HUES48 (cell line): ENCODE data around the gene PARD3.
A peak's percentile ranks its signal among the peaks of the same experiment; 100 is the strongest.

Experiments
- H3K27ac ChIP-seq: one replicate; pipeline ENCODE4 v1.7.0; 2013; ENCODE audit warnings: low read depth, low read length, inconsistent platforms
- H3K27me3 ChIP-seq: 2 replicates; pipeline ENCODE4 v1.6.1; 2013; ENCODE audit warnings: mild to moderate bottlenecking, low read length; ENCODE audit not compliant: control insufficient read depth, insufficient read depth
- H3K36me3 ChIP-seq: 2 replicates; pipeline ENCODE4 v1.6.1; 2013; ENCODE audit warnings: low read length; ENCODE audit not compliant: control insufficient read depth, insufficient read depth
- H3K4me1 ChIP-seq: 2 replicates; pipeline ENCODE4 v1.6.1; 2013; ENCODE audit warnings: mild to moderate bottlenecking, low read length; ENCODE audit not compliant: control insufficient read depth, insufficient read depth
- H3K4me3 ChIP-seq: 2 replicates; pipeline ENCODE4 v1.5.1; 2013; ENCODE audit warnings: mild to moderate bottlenecking, low read depth, low read length
- H3K9ac ChIP-seq: 2 replicates; pipeline ENCODE4 v1.6.1; 2013; ENCODE audit warnings: mild to moderate bottlenecking, low read depth, low read length, moderate library complexity
- H3K9me3 ChIP-seq: 2 replicates; pipeline ENCODE4 v1.6.1; 2013; ENCODE audit warnings: low read length; ENCODE audit not compliant: control insufficient read depth, insufficient read depth

PARD3 gene

DNA sequence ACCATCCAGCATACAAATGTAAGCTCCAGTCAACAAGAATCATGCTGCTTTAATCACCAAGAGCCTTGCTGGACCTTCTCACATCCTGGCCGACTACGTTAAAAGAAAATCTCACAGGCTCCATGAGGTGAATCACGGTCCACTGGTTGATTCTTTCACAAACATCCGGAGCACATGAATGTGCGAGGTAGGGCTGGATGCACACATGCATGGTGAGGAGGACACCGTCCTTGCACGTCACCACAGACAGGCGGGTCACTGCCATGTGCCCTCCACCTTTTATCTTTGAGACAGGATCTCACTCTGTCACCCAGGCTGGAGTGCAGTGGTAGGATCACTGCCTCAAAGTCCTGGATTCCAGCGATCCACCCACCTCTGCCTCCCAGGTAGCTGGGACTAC lies 265.1 kb downstream of the PARD3 start:
- Histone ChIP-seq H3K27me3 (no peaks in the 10 kb centered on the region), H3K4me1 (peaks cover 18% of the 10 kb centered on the region), H3K27ac (no peak overlapping the region), H3K9me3 (no peaks in the 10 kb centered on the region), H3K36me3 (no peaks in the 10 kb centered on the region), H3K9ac (no peak overlapping the region), H3K4me3 (no peak overlapping the region)

GRCh38 chr10:34549001-34549400 lies 266.1 kb downstream of the PARD3 start:
- H3K4me1 ChIP-seq = peaks cover 16% of the 10 kb centered on the region
- no peak overlapping the region for H3K9ac ChIP-seq
- no peaks in the 10 kb centered on the region for H3K9me3 ChIP-seq
- H3K4me3 ChIP-seq = no peak overlapping the region
- H3K27ac ChIP-seq = no peak overlapping the region
- H3K27me3 ChIP-seq = no peaks in the 10 kb centered on the region
- no peaks in the 10 kb centered on the region for H3K36me3 ChIP-seq

GRCh38 chr10:34548466-34548865 lies 266.6 kb downstream of the PARD3 start:
- Histone ChIP-seq H3K4me3 (no peak overlapping the region), H3K4me1 (peaks cover 13% of the 10 kb centered on the region)

DNA sequence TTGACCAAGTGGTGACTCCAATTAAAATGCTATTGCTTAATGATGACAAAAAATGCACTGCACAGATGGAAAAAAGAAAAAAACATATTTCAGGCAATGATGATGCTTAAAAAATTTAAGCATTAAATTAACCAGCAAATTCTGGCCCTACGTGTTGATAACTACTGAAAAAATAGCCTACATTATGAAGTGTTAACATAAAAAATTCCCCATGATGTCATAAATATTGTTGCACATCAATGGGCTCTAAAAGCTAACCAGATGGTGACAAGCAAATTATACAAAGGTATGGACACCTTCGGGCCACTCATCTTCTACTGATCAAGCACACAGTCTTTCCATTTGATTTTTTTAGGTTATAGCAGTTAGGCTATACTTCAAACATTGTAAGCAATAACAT lies 267.4 kb downstream of the PARD3 start:
- Histone ChIP-seq H3K4me3 (no peak overlapping the region), H3K4me1 (peaks cover 13% of the 10 kb centered on the region), H3K27ac (no peak overlapping the region), H3K27me3 (no peaks in the 10 kb centered on the region), H3K9me3 (no peaks in the 10 kb centered on the region), H3K9ac (no peak overlapping the region), H3K36me3 (no peaks in the 10 kb centered on the region)

More at GRCh38 chr10:34548466-34548865, 266.6 kb downstream of the PARD3 start:
- Histone ChIP-seq H3K36me3 (no peaks in the 10 kb centered on the region), H3K9ac (no peak overlapping the region), H3K9me3 (no peaks in the 10 kb centered on the region), H3K27ac (no peak overlapping the region), H3K27me3 (no peaks in the 10 kb centered on the region)

GRCh38 chr10:34547291-34547690 lies 267.8 kb downstream of the PARD3 start:
- Histone ChIP-seq H3K27ac (no peak overlapping the region), H3K9ac (no peak overlapping the region), H3K4me1 (peaks cover 13% of the 10 kb centered on the region), H3K27me3 (no peaks in the 10 kb centered on the region), H3K36me3 (no peaks in the 10 kb centered on the region), H3K9me3 (no peaks in the 10 kb centered on the region), H3K4me3 (no peak overlapping the region)

GRCh38 chr10:34544400-34544799 lies 270.7 kb downstream of the PARD3 start:
- H3K27me3 ChIP-seq = no peaks in the 10 kb centered on the region
- H3K9ac ChIP-seq = no peak overlapping the region
- H3K9me3 ChIP-seq = no peaks in the 10 kb centered on the region
- no peaks in the 10 kb centered on the region for H3K36me3 ChIP-seq
- H3K27ac ChIP-seq = no peak overlapping the region
- no peak overlapping the region for H3K4me3 ChIP-seq
- H3K4me1 ChIP-seq = peaks cover 16% of the 10 kb centered on the region

- Histone ChIP-seq H3K27ac (no peak overlapping the region), H3K9ac (no peak overlapping the region), H3K4me1 (peaks cover 14% of the 10 kb centered on the region), H3K36me3 (no peaks in the 10 kb centered on the region), H3K27me3 (no peaks in the 10 kb centered on the region), H3K9me3 (no peaks in the 10 kb centered on the region), H3K4me3 (no peak overlapping the region)
These were observed 271.4 kb downstream of the PARD3 start for GRCh38 chr10:34543716-34544115.

DNA sequence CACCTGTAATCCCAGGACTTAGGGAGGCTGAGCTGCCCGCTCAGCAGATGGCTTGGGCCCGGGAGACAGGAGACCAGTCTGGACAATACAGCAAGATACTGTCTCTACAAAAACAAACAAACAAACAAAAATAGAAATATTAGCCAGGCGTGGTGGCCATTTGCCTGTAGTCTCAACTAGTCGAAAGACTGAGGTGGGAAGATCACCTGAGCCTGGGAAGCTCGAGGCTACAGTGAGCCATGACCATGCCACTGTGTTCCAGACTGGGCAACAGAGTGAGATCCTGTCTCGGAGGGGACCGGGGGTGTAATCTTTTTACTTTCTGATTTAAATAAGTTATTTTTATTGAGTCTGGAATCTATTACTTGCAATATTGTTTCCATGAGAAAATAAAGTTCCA lies 274.6 kb downstream of the PARD3 start:
- Histone ChIP-seq H3K9ac (no peak overlapping the region), H3K4me3 (no peak overlapping the region), H3K36me3 (no peaks in the 10 kb centered on the region), H3K27ac (no peak overlapping the region), H3K27me3 (no peaks in the 10 kb centered on the region), H3K4me1 (peaks cover 19% of the 10 kb centered on the region), H3K9me3 (no peaks in the 10 kb centered on the region)

- Histone ChIP-seq H3K4me1 (peaks cover 16% of the 10 kb centered on the region), H3K27me3 (no peaks in the 10 kb centered on the region), H3K9ac (no peak overlapping the region), H3K4me3 (no peak overlapping the region), H3K36me3 (no peaks in the 10 kb centered on the region), H3K27ac (no peak overlapping the region), H3K9me3 (no peaks in the 10 kb centered on the region)
These were observed 275.4 kb downstream of the PARD3 start for GRCh38 chr10:34539533-34540315.

DNA sequence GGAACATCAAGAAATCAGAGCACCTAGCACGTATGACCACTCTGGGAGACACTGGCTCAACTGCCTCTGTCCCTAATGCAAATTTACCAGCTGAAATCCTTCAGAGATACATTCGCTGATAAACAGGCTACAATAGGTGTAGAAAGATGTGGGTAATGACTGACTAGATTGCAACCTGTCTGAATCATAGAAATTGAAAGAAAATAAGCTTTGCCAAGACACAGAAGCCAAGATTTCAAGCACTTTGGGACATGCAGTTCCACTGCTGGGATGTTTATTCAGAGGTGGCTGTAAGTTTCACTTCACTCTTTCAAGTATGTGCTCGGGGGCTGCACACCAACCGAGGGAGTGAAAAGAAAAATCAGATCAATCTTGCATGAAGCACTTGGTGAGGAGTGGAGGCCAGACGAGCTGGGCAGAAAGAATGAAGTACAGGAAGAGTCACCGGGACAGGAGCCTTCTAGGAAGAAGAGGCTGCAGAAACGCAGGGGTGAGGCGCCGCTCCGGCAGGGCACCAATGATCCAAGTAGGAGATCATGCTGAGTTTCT lies 276.7 kb downstream of the PARD3 start:
- Histone ChIP-seq H3K36me3 (no peaks in the 10 kb centered on the region), H3K9me3 (no peaks in the 10 kb centered on the region), H3K27ac (peak overlapping the region; percentile 67), H3K4me1 (peaks cover 16% of the 10 kb centered on the region), H3K9ac (no peak overlapping the region), H3K4me3 (no peak overlapping the region), H3K27me3 (no peaks in the 10 kb centered on the region)

DNA sequence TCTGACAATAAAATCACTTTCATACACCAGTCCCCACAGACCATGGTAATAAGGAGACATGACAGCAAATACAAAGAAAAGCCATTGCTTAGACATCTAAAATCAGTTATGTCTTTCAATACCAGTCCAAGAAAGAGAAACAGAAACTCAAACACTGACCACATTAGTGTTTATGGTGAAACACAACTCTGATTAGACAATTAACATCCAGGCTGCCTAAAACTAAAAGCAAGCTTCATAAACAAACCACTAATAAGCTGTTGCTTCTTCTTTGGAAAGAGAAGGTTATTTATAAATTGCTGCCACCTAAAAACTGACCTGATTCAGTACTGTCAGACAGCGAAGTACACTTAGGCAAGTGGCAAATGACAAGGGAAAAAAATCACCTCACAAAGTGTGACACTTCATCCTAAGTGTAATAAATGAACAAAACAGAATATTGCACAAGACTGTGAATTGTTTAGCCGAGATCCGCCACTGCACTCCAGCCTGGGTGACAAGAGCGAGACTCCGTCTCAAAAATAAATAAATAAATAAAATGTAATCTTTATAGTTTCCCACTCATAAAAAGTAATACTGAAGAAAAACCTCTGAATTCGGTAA lies 277.4 kb downstream of the PARD3 start:
- no peak overlapping the region for H3K4me3 ChIP-seq
- H3K9ac ChIP-seq = no peak overlapping the region
- H3K27ac ChIP-seq = peak overlapping the region; percentile 67
- H3K9me3 ChIP-seq = no peaks in the 10 kb centered on the region
- peaks cover 16% of the 10 kb centered on the region for H3K4me1 ChIP-seq
- H3K27me3 ChIP-seq = no peaks in the 10 kb centered on the region
- no peaks in the 10 kb centered on the region for H3K36me3 ChIP-seq
